Measurements from ENCODE around the gene MAG. TPM values are rescaled to one million over a fixed set of nuclear protein-coding genes. Genes with fewer than 3 reads are reported as not detected.

The MAG gene
- total and polyA plus RNA-seq, 10 of the 15 experiments (the other 5 are each of a cell fraction or from before 2014, with no cell fraction given) = 0.03 to 0.82 (median 0.17) TPM; not detected in 2

- TF ChIP-seq HCFC1 (IDR thresholded peaks at IDR 0.05; ENCODE audit: low read length) (no peak; the same call in 1 of the 2 replicates), PAX5 (IDR thresholded peaks at IDR 0.05; ENCODE audit: borderline replicate concordance, low read depth, low read length) (no peak), ZSCAN29 (IDR thresholded peaks at IDR 0.05) (no peak), SKIL (IDR thresholded peaks at IDR 0.05; ENCODE audit: low read depth, poor library complexity, severe bottlenecking) (no peak), E2F8 (IDR thresholded peaks at IDR 0.05; ENCODE audit: low read depth, partially characterized antibody) (no peak), CBFB (IDR thresholded peaks at IDR 0.05; ENCODE audit: low read depth) (no peak), BCLAF1 (IDR thresholded peaks at IDR 0.05) (no peak), POLR2A (IDR thresholded peaks at IDR 0.05; ENCODE audit: low read depth, low read length) (peak; percentile 71), NR2C1 (IDR thresholded peaks at IDR 0.05) (no peak), REST (IDR thresholded peaks at IDR 0.05; ENCODE audit: low read depth, low read length) (no peak), CEBPZ (IDR thresholded peaks at IDR 0.05; ENCODE audit: low read depth, low read length) (no peak)
These were observed 22.4 kb upstream of the MAG start (continued) for GRCh38 chr19:35269438-35270117.

Data from GM12878 (cell line).